ENCODE results near the gene NFKBIL1. TPM values are rescaled to one million over a fixed set of nuclear protein-coding genes. Genes with fewer than 3 reads are reported as not detected.

Gene NFKBIL1
- total and polyA plus RNA-seq, 9 of the 15 experiments (the other 6 are each of a cell fraction or from before 2014, with no cell fraction given) = 0.49 to 33.1 (median 7.6) TPM

- TF ChIP-seq POLR2AphosphoS5 (IDR thresholded peaks at IDR 0.05; ENCODE audit: control insufficient read depth, insufficient read depth, low read depth, low read length) (peak; percentile 52; the same call in 1 of the 2 replicates), ZNF282 (CRISPR knock-in tag; IDR thresholded peaks at IDR 0.05) (no peak)
Observed at GRCh38 chr6:31533455-31533841, 14.0 kb upstream of the NFKBIL1 start (continued).

GRCh38 chr6:31534011-31534410 lies 13.4 kb upstream of the NFKBIL1 start:
- no peak for FAIRE-seq
- BruUV-seq (replicated peaks) = TSS peak; percentile 14
- H3K4me2 ChIP-seq (ENCODE audit: insufficient read depth, low read length) = no peak overlapping the region
- TF ChIP-seq ATF6 (CRISPR knock-in tag; IDR thresholded peaks at IDR 0.05) = no peak
- TF ChIP-seq JUND (IDR thresholded peaks at IDR 0.05; ENCODE audit: borderline replicate concordance, low read depth, low read length) = no peak
- TF ChIP-seq JUND (tag; IDR thresholded peaks at IDR 0.05; ENCODE audit: borderline replicate concordance, low read depth, low read length) = no peak
- TF ChIP-seq SRSF9 (IDR thresholded peaks at IDR 0.05; ENCODE audit: borderline replicate concordance, low read depth, low read length) = no peak
- no peak for TF ChIP-seq ZNF408 (CRISPR knock-in tag; IDR thresholded peaks at IDR 0.05; ENCODE audit: low read depth)
- TF ChIP-seq RNF219 (CRISPR knock-in tag; IDR thresholded peaks at IDR 0.05) = no peak
- no peak for TF ChIP-seq RBM25 (IDR thresholded peaks at IDR 0.05; ENCODE audit: low read depth, low read length, severe bottlenecking)
- no peak for TF ChIP-seq IFI16 (CRISPR knock-in tag; IDR thresholded peaks at IDR 0.05)
- TF ChIP-seq ZNF263 (CRISPR knock-in tag; IDR thresholded peaks at IDR 0.05; ENCODE audit: borderline replicate concordance) = no peak
- TF ChIP-seq ZNF165 (CRISPR knock-in tag; IDR thresholded peaks at IDR 0.05; ENCODE audit: borderline replicate concordance) = no peak
- TF ChIP-seq MTA2 (IDR thresholded peaks at IDR 0.05; ENCODE audit: low read depth) = no peak
- no peak for TF ChIP-seq HDAC6 (IDR thresholded peaks at IDR 0.05; ENCODE audit: low read depth, low read length)
- TF ChIP-seq ESRRA (IDR thresholded peaks at IDR 0.05; ENCODE audit: borderline replicate concordance, low read depth) = no peak
- TF ChIP-seq FOXA3 (CRISPR knock-in tag; conservative IDR thresholded peaks at IDR 0.05 in 1 of 2, IDR thresholded peaks at IDR 0.05 in 1 of 2) = no peak
- TF ChIP-seq, protein P1, sequence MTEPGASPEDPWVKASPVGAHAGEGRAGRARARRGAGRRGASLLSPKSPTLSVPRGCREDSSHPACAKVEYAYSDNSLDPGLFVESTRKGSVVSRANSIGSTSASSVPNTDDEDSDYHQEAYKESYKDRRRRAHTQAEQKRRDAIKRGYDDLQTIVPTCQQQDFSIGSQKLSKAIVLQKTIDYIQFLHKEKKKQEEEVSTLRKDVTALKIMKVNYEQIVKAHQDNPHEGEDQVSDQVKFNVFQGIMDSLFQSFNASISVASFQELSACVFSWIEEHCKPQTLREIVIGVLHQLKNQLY (CRISPR knock-in tag; conservative IDR thresholded peaks at IDR 0.05) = no peak

More at GRCh38 chr6:31534011-31534410, 13.4 kb upstream of the NFKBIL1 start:
- DNase-seq (ENCODE audit: extremely low read depth in 1 of 4, low spot score in 3 of 4) (no peak), ATAC-seq (no peak)
- H3K36me3 ChIP-seq (ENCODE audit: control insufficient read depth, insufficient read depth, low read length) = peaks cover 95% of the 10 kb centered on the region
- no peak overlapping the region for H2AFZ ChIP-seq (ENCODE audit: low read depth, low read length)
- peaks cover 4 to 12% of the 10 kb centered on the region in 2 experiments; a peak in 4 of 5 replicates for H3K4me1 ChIP-seq (replicated peaks in 1 of 2; ENCODE audit: control insufficient read depth in 2 of 2, insufficient read depth in 2 of 2, low read length in 2 of 2)
- POLR2A ChIA-PET = interaction anchor here (0.7 to 1.5 kb wide), 4 partner anchors 10 to 103 kb away, joined by 3 to 5 read pairs (median 4); partner anchors contain the start of gene NFKBIL1
- CTCF ChIA-PET (ENCODE audit: low intra/inter-chr PET ratio) = no interaction called here
- peaks cover 48% of the 10 kb centered on the region for H4K20me1 ChIP-seq (replicated peaks; ENCODE audit: control insufficient read depth, insufficient read depth, low read length)
- H3K79me2 ChIP-seq (ENCODE audit: control insufficient read depth, insufficient read depth, low read length) = peaks cover 58% of the 10 kb centered on the region
- intact Hi-C loops (cut with micrococcal nuclease) (no loop called here), in situ Hi-C loops (cut with MboI) (loop anchor here (5.0 to 25.0 kb wide), 2 partner anchors 37 to 1428 kb away; partner anchors contain the start of genes BRD2, HLA-DMA and MICB)
- H3K9me1 ChIP-seq (ENCODE audit: control insufficient read depth, insufficient read depth, low read length) = peaks cover 8% of the 10 kb centered on the region
- no peaks in the 10 kb centered on the region for H3K9me3 ChIP-seq (replicated peaks; ENCODE audit: control insufficient read depth, insufficient read depth, low read depth, low read length)
- WGBS (ENCODE audit: insufficient coverage, low coverage, missing lambda C conversion rate) = 96% methylated on average over 6 of the region's 6 CpGs
- no peak overlapping the region for H3K4me3 ChIP-seq
- H3K9ac ChIP-seq (ENCODE audit: insufficient read depth in 1 of 2, low read depth in 2 of 2, low read length in 2 of 2) = peak overlapping the region in 1 of 2 experiments; percentile 22; a peak in 1 of 4 replicates
- no peaks in the 10 kb centered on the region for H3K27me3 ChIP-seq (ENCODE audit: control insufficient read depth in 2 of 2, insufficient read depth in 2 of 2, low read length in 2 of 2)
- no peak overlapping the region for H3K27ac ChIP-seq (ENCODE audit: extremely low read depth, low read depth, low read length)
